HG03432 (cell line): ENCODE results near the gene MPRIP.
"Not testable (repeated sequence)": the region's sequence is repeated elsewhere in the genome, so short reads cannot be mapped to it uniquely, and the experiment has no call there.

Experiments
- ATAC-seq: cut with Tn5 transposase; IDR thresholded peaks from one replicate; pipeline ENCODE4 v1.9.1; 2021; ENCODE audit warnings: mild to moderate bottlenecking, moderate library complexity; ENCODE audit not compliant: unreplicated experiment

The MPRIP gene

GRCh38 chr17:17013828-17014747, 28.2 kb upstream of the MPRIP start:
- ATAC-seq = not testable (repeated sequence)

GRCh38 chr17:17014748-17015124, 27.5 kb upstream of the MPRIP start:
- ATAC-seq = not testable (repeated sequence)

- no peak for ATAC-seq
These were observed 27.0 kb upstream of the MPRIP start for GRCh38 chr17:17015230-17015629.

GRCh38 chr17:17016199-17017197, 25.8 kb upstream of the MPRIP start:
- ATAC-seq = not testable (repeated sequence)

GRCh38 chr17:17017343-17018014, 24.8 kb upstream of the MPRIP start:
- ATAC-seq = no peak

GRCh38 chr17:17018021-17018441, 24.2 kb upstream of the MPRIP start:
- no peak for ATAC-seq

GRCh38 chr17:17018612-17019429, 23.4 kb upstream of the MPRIP start:
- ATAC-seq = no peak

GRCh38 chr17:17019430-17019762, 22.9 kb upstream of the MPRIP start:
- ATAC-seq = no peak

GRCh38 chr17:17019891-17020456, 22.3 kb upstream of the MPRIP start:
- no peak for ATAC-seq

GRCh38 chr17:17020821-17021193, 21.4 kb upstream of the MPRIP start:
- ATAC-seq = no peak

- ATAC-seq = no peak
These were observed 20.9 kb upstream of the MPRIP start for GRCh38 chr17:17021194-17021863.

GRCh38 chr17:17022011-17022410, 20.2 kb upstream of the MPRIP start:
- ATAC-seq = no peak

GRCh38 chr17:17022456-17022855, 19.8 kb upstream of the MPRIP start:
- no peak for ATAC-seq

GRCh38 chr17:17024778-17025300, 17.4 kb upstream of the MPRIP start:
- ATAC-seq = no peak

- ATAC-seq = no peak
These were observed 16.6 kb upstream of the MPRIP start for GRCh38 chr17:17025621-17026020.

- ATAC-seq = no peak
These were observed 16.1 kb upstream of the MPRIP start for GRCh38 chr17:17026163-17026562.

GRCh38 chr17:17027442-17028058, 14.7 kb upstream of the MPRIP start:
- no peak for ATAC-seq

GRCh38 chr17:17028059-17028877, 14.0 kb upstream of the MPRIP start:
- no peak for ATAC-seq
